ENCODE results near the gene HYAL3. TPM values are rescaled to one million over a fixed set of nuclear protein-coding genes. Genes with fewer than 3 reads are reported as not detected.

The HYAL3 gene
- total RNA-seq, 2 experiments from 2014 or later = 13.0 to 14.3 TPM

DNA sequence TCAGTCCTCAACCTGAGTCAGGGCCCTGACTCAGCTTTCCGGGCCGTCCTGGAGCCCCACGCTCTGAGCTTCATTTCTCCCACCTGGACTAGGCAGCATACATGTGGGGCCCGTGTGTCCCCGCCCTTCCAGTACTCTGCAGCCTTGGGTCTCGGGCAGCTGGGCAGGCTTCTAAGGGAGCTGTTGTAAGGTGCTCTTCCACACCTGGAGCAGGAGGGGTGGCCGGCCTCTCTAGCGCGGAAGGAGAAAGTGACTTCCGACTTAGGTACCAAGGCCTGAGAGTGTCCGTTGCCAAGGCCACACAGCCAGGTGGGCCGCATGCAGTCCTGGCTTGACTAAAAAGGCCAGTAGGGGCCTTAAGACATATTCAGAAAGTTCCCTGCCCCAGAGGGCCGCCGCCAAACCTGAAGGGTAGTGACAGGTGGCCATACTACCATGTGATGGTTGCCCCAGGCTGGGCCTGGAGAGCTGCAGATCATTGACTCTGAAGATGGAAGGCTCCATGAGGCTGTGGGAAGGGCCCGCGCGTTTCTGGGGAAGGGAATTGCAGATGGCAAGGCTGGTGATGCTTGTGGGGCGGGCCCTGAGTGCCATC, 39.7 kb downstream of the HYAL3 start:
- H3K27ac Mint-ChIP-seq = peak overlapping the region; percentile 67
- H3K36me3 Mint-ChIP-seq = peaks cover 34% of the 10 kb centered on the region
- no peak for ATAC-seq
- CTCF ChIA-PET = interaction anchor here (0.7 to 6.6 kb wide), 28 partner anchors 8 to 324 kb away, joined by 3 to 72 read pairs (median 6); partner anchors contain the start of genes GNAI2, GNAT1, HYAL3 and NAA80
- no peak for DNase-seq
- H3K27me3 Mint-ChIP-seq = no peaks in the 10 kb centered on the region
- H3K9me3 Mint-ChIP-seq (ENCODE audit: low read depth) = no peaks in the 10 kb centered on the region
- peaks cover 9% of the 10 kb centered on the region for H3K4me1 Mint-ChIP-seq
- peak overlapping the region; percentile 47 for H3K4me3 Mint-ChIP-seq

DNA sequence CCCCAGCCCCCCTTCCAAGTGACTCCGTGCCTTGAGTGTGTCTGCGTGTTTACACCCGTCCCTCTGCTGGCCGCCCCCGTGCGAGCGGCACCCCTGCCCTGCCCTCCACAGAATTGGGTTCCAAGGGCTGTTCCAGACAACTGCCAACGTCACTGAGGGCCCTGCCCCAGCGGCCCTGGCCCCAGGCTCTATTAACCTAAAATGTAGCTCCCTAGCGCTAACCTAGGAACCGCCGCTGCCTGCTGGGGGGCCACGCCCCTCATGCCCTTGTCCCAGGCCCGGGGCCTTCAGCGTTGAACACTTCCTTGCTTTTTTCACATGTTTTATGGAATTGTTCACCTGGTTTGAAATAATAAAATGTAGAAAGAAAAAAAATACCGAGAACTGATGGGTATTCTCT, 40.2 kb downstream of the HYAL3 start:
- ATAC-seq = no peak
- no peak for DNase-seq
- CTCF ChIA-PET = interaction anchor here (0.7 to 6.6 kb wide), 16 partner anchors 9 to 78 kb away, joined by 3 to 72 read pairs (median 8); partner anchors contain the start of genes GNAI2 and GNAT1
- peaks cover 34% of the 10 kb centered on the region for H3K36me3 Mint-ChIP-seq
- no peak overlapping the region for H3K4me3 Mint-ChIP-seq
- peaks cover 10% of the 10 kb centered on the region for H3K4me1 Mint-ChIP-seq
- no peaks in the 10 kb centered on the region for H3K27me3 Mint-ChIP-seq
- H3K27ac Mint-ChIP-seq = no peak overlapping the region
- no peaks in the 10 kb centered on the region for H3K9me3 Mint-ChIP-seq (ENCODE audit: low read depth)

DNA sequence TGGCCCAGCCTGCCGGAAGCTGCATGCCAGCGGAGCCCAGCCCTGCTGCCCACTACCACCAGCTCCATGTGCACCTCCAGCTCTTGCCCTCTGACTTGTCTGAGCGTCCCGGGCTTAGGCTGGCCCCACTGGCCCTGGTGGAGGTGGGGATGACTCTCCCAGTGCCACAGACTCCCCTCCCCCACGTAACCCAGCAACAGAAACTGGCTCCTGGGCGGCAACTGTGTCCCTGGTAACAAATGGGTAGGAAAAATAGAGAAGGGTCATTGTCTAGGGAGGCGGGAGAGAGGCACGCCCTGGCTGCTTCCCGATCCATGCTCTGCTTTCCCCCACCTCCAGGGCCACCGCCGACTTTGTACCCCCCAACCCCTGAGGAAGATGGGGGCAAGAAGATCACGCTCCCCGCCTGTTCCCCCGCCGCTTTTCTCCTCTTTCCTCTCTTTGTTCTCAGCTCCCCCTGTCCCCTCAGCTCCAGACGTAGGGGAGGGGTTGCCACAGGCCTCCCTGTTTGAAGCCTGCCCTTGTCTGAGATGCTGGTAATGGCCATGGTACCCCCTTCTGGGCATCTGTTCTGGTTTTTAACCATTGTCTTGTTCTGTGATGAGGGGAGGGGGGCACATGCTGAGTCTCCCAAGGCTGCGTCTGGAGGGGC, 41.0 kb downstream of the HYAL3 start:
- H3K36me3 Mint-ChIP-seq = peaks cover 40% of the 10 kb centered on the region
- DNase-seq = no peak
- H3K27ac Mint-ChIP-seq = no peak overlapping the region
- peaks cover 14% of the 10 kb centered on the region for H3K4me1 Mint-ChIP-seq
- H3K9me3 Mint-ChIP-seq (ENCODE audit: low read depth) = no peaks in the 10 kb centered on the region
- H3K4me3 Mint-ChIP-seq = no peak overlapping the region
- no peak for ATAC-seq
- no peaks in the 10 kb centered on the region for H3K27me3 Mint-ChIP-seq
- CTCF ChIA-PET = interaction anchor here (1.0 to 6.6 kb wide), 8 partner anchors 8 to 32 kb away, joined by 3 to 72 read pairs (median 18); partner anchors contain the start of gene GNAI2

DNA sequence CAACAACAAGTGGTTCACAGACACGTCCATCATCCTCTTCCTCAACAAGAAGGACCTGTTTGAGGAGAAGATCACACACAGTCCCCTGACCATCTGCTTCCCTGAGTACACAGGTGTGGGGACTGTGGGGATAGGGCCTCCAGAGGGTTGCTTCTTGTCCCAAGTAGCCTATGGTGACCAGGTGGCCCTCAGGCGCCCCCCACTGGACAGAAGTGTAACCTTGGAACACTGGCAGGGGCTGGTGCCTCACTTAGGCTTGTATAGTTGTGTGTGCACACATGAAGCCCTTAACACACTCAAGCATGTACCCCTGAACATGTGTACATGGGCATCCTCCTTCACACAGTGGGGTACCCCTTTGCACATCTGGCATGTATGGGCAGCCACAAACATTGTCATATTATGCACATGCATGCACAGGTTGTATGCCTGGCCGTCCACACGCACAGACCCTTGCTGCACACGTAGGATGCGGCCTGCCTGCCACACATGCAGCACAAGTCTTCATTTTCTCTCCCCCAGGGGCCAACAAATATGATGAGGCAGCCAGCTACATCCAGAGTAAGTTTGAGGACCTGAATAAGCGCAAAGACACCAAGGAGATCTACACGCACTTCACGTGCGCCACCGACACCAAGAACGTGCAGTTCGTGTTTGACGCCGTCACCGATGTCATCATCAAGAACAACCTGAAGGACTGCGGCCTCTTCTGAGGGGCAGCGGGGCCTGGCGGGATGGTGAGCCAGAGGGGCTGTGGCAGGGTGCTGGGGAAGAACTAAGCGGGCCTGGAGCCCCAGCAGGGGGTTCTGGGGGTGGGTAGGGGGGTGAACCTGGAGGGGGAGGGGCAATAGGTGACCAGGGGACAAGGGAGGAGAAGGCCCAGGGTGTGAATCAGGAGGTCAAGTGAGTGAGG, 42.0 kb downstream of the HYAL3 start:
- no peaks in the 10 kb centered on the region for H3K9me3 Mint-ChIP-seq (ENCODE audit: low read depth)
- no peak overlapping the region for H3K27ac Mint-ChIP-seq
- DNase-seq (no peak), ATAC-seq (no peak)
- H3K4me1 Mint-ChIP-seq = peaks cover 14% of the 10 kb centered on the region
- no peak overlapping the region for H3K4me3 Mint-ChIP-seq
- H3K36me3 Mint-ChIP-seq = peaks cover 40% of the 10 kb centered on the region
- CTCF ChIA-PET = interaction anchor here (0.7 to 11.4 kb wide), 7 partner anchors 11 to 63 kb away, joined by 3 to 231 read pairs (median 7); partner anchors contain the start of gene GNAI2
- no peaks in the 10 kb centered on the region for H3K27me3 Mint-ChIP-seq

DNA sequence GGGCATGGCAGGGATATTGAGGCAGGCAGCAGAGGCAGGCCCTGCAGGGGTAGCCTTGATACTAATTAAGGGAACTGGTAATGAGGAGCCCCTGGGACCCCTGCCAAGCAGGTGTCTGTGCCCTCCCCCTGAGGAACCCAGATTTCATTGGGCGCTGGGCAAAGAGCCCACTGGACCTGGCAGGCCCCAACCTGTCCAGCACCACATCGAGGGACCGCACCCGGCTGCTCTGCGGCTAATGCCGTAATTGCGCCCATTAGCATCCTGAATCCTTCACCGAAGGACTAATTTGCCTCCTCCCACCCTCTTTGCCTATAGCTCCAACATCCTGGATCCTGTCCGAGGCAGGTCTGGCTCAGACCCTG, 44.0 kb downstream of the HYAL3 start:
- Mint-ChIP-seq H3K36me3 (peaks cover 46% of the 10 kb centered on the region), H3K27ac (no peak overlapping the region), H3K27me3 (no peaks in the 10 kb centered on the region), H3K4me1 (peaks cover 17% of the 10 kb centered on the region), H3K4me3 (no peak overlapping the region), H3K9me3 (ENCODE audit: low read depth) (no peaks in the 10 kb centered on the region)
- DNase-seq (no peak), ATAC-seq (no peak)
- CTCF ChIA-PET = interaction anchor here (1.5 to 11.4 kb wide), 4 partner anchors 9 to 61 kb away, joined by 3 to 231 read pairs (median 39); partner anchors contain the start of genes HYAL3 and NAA80

DNA sequence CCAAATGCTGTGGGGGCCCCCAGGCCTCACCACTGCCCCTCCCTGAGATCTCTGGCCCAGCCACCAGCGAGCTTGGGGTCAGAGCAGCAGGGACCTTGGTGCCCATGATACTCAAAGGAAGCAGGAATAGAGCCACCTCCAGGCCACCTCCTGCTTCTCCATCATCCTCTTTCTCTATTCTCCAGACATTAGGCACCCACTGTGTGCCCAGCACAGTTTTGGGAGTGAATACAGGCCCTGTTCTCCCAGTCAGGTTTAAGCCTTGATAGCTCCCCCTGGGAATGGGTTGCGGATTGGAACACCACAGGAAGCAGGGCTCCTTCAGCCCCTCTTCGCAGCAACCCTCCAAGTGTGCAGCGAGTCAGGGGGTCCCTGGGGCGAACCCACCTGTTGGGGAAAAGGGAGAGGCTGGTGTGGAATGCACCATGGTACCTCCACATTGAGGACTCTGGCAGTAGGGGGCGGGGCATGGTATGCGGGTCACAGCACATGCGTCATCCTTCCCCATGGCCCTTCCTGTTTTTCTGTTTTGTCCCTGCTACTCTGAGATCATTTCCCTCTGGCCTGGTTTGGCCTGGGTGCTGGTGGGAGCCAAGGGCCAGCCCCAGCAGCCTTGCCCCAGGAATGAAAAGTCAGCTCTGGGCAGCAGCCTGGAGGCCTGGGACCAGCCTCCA, 44.5 kb downstream of the HYAL3 start:
- no peak for DNase-seq
- ATAC-seq = no peak
- Mint-ChIP-seq H3K9me3 (ENCODE audit: low read depth) (no peaks in the 10 kb centered on the region), H3K4me1 (peaks cover 20% of the 10 kb centered on the region), H3K36me3 (peaks cover 46% of the 10 kb centered on the region), H3K4me3 (no peak overlapping the region), H3K27me3 (no peaks in the 10 kb centered on the region), H3K27ac (no peak overlapping the region)
- CTCF ChIA-PET = interaction anchor here (1.5 to 11.4 kb wide), 5 partner anchors 8 to 60 kb away, joined by 3 to 231 read pairs (median 6); partner anchors contain the start of genes GNAI2, HYAL3 and NAA80

DNA sequence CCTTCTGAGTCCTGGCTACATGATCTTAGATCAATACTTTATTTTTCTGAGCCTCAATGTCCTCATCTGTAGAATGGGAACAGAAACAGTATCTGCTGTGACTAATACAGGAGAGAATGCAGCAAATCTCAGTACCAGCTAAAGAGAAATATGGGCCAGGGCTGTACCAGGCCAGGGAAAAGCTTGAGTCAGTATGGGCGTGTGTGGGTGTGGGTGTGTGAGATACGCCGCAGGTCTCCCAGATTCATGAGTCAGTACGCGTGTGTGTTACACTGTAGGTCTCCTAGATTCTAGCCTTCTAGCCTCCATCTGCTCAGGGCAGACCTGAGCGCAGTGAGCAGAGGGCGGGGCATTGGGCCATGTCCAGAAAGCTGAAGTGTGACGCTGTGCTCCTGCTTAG, 48.0 kb downstream of the HYAL3 start:
- Mint-ChIP-seq H3K9me3 (ENCODE audit: low read depth) (no peaks in the 10 kb centered on the region), H3K4me1 (peaks cover 41% of the 10 kb centered on the region), H3K27me3 (no peaks in the 10 kb centered on the region), H3K4me3 (no peak overlapping the region), H3K36me3 (peaks cover 32% of the 10 kb centered on the region), H3K27ac (no peak overlapping the region)
- DNase-seq = no peak
- ATAC-seq = no peak
- CTCF ChIA-PET = interaction anchor here (1.2 to 11.4 kb wide), 2 partner anchors 9 to 23 kb away, joined by 6 to 231 read pairs; no protein-coding TSS in a partner anchor

DNA sequence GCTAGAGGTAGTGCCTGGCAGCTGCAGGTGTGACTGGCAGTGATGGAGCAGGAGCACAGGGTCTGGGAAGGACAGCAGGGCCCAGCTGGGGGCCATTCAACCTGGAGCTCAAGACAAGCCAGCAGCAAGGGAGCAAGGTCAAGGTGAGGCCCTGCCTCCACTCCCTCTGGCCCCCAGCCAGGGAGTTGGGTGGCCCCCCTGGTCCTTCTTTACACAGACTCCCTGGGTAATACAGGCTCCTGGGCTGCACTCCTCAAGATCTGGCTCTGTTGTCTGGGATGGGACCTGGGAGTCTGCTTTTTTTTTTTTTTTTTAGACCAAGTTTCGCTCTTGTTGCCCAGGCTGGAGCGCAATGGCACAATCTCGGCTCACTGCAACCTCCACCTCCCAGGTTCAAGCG, 48.7 kb downstream of the HYAL3 start:
- ATAC-seq = no peak
- H3K36me3 Mint-ChIP-seq = peaks cover 29% of the 10 kb centered on the region
- H3K4me3 Mint-ChIP-seq = no peak overlapping the region
- no peak overlapping the region for H3K27ac Mint-ChIP-seq
- no peak for DNase-seq
- CTCF ChIA-PET = interaction anchor here (0.9 to 11.4 kb wide), 4 partner anchors 9 to 56 kb away, joined by 3 to 231 read pairs (median 6); partner anchors contain the start of genes HYAL3 and NAA80
- peaks cover 45% of the 10 kb centered on the region for H3K4me1 Mint-ChIP-seq
- H3K27me3 Mint-ChIP-seq = no peaks in the 10 kb centered on the region
- H3K9me3 Mint-ChIP-seq (ENCODE audit: low read depth) = no peaks in the 10 kb centered on the region

DNA sequence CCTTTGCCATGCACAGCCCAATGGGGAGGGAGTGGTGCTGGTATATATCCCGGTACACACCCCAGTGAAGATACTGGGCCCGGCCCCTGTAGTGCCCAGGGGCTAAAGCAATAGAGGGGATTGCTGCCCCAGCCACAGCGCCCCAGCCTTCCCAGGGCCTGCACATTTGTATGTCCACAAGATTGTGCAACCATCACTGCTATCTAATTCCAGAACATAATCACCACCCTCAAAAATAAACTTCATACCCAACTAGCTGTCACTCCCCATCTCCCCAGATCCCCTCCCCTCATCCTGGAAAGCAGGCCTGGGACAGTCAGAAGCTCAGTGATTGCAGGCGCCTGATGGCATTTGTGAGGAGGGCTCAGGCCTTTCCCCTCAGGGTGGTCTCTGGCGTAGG, 49.7 kb downstream of the HYAL3 start:
- ATAC-seq (no peak), DNase-seq (no peak)
- Mint-ChIP-seq H3K9me3 (ENCODE audit: low read depth) (no peaks in the 10 kb centered on the region), H3K4me1 (peaks cover 52% of the 10 kb centered on the region), H3K4me3 (no peak overlapping the region), H3K27me3 (no peaks in the 10 kb centered on the region), H3K36me3 (peaks cover 23% of the 10 kb centered on the region), H3K27ac (no peak overlapping the region)
- CTCF ChIA-PET = interaction anchor here (1.0 to 11.4 kb wide), 4 partner anchors 10 to 49 kb away, joined by 3 to 231 read pairs (median 9); partner anchors contain the start of genes HYAL3 and NAA80

DNA sequence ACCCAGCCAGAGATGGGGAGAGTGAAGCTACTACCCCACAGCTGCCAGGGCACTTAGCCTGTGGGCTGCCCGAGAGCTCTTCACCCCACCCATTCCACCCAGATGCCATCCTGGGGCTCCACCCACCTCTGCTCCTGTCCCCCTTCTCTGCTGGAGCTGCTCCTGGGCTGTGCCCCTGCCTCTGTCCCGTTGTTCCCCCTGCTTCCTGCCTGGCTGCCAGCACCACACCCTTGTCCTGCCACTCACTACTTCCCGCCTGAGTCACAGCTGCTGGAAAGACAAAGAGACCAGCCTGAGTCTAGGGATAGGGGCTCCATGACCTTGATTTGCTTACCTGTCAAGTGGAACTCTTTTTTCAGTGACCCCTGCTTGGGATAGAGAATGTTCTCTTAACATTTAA, 50.8 kb downstream of the HYAL3 start:
- Mint-ChIP-seq H3K4me3 (no peak overlapping the region), H3K4me1 (peaks cover 56% of the 10 kb centered on the region), H3K9me3 (ENCODE audit: low read depth) (no peaks in the 10 kb centered on the region), H3K27ac (peak overlapping the region; percentile 66), H3K27me3 (no peaks in the 10 kb centered on the region), H3K36me3 (peaks cover 26% of the 10 kb centered on the region)
- no peak for ATAC-seq
- CTCF ChIA-PET = interaction anchor here (0.8 to 11.4 kb wide), 5 partner anchors 10 to 53 kb away, joined by 3 to 231 read pairs (median 46); partner anchors contain the start of gene GNAI2
- no peak for DNase-seq

DNA sequence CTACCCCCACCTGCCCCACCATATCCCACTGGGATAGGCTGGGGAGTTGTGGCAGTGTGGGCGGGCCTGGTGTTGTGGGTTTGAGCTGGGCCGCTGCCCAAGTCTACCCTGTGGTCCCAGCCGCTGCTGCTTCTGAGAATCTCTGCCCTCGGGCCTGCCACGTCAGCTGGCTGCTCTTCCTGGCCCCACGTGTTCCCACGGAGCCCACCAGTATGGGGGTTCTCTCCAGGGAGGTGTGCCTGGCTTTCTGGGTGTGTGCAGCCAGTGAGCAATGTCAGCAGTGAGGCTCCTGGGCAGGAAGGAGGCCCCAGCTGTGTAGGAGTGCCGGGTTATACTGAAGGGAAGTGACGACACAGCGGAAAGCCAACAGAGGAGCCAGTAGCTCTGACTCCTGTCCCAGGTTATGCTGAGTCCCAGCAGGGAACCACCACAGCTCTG, 52.7 kb downstream of the HYAL3 start:
- peak overlapping the region; percentile 68 for H3K4me3 Mint-ChIP-seq
- no peaks in the 10 kb centered on the region for H3K9me3 Mint-ChIP-seq (ENCODE audit: low read depth)
- H3K27ac Mint-ChIP-seq = peak overlapping the region; percentile 91
- peaks cover 75% of the 10 kb centered on the region for H3K4me1 Mint-ChIP-seq
- CTCF ChIA-PET = interaction anchor here (0.5 to 11.4 kb wide), 34 partner anchors 10 to 575 kb away, joined by 3 to 231 read pairs (median 5); partner anchors contain the start of genes GNAI2, GNAT1, HYAL3 and IFRD2
- peak; percentile 95 for DNase-seq
- peaks cover 27% of the 10 kb centered on the region for H3K36me3 Mint-ChIP-seq
- no peaks in the 10 kb centered on the region for H3K27me3 Mint-ChIP-seq
- ATAC-seq = peak; percentile 83

DNA sequence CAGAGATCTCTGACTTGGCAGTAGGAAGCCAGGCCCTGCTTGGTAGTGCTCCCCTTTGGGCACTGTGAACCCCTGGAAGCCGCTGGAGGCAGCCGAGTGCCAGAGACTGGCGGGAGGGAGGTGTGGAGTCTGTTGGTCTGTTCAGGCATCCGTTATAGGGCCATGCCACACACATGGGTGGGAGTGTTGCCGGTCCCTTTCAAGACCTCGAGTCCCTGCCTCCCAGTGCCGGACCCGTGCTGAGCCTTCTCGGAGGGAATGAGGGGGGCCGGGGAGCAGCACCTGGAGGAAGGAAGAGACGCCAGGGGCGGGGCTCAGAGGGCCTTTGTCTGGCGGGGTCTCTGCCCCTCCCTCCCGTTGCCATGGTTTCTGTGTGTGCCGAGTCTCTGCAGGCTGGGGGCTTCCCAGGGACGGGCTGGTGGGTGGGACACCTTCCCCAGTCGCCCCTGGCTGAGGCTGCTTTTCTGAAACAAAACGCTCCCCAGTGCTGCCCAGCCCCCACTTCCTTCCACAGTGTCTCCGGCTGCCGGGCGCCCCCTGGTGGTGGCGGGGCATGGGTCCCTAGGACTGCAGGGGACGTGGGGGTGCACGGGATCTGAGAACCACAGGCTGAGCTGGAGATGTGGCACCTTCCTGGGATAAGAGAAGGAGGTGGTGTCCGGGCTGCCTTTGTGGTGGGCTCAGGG, 53.2 kb downstream of the HYAL3 start:
- peak overlapping the region; percentile 68 for H3K4me3 Mint-ChIP-seq
- ATAC-seq = peak; percentile 80
- no peaks in the 10 kb centered on the region for H3K27me3 Mint-ChIP-seq
- no peaks in the 10 kb centered on the region for H3K9me3 Mint-ChIP-seq (ENCODE audit: low read depth)
- H3K4me1 Mint-ChIP-seq = peaks cover 76% of the 10 kb centered on the region
- H3K36me3 Mint-ChIP-seq = peaks cover 25% of the 10 kb centered on the region
- DNase-seq = peak; percentile 96
- CTCF ChIA-PET = interaction anchor here (0.6 to 11.4 kb wide), 32 partner anchors 10 to 444 kb away, joined by 3 to 231 read pairs (median 6); partner anchors contain the start of genes GNAI2, GNAT1, HYAL3 and IFRD2
- H3K27ac Mint-ChIP-seq = peak overlapping the region; percentile 91
